Measurements from ENCODE around the gene SARNP.
A peak's percentile ranks its signal among the peaks of the same experiment; 100 is the strongest.

Gene SARNP

GRCh38 chr12:55728186-55728938 lies 89.2 kb downstream of the SARNP start:
- TF ChIP-seq YY1 (IDR thresholded peaks at IDR 0.05; ENCODE audit: low read depth) (peak; percentile 85), TEAD4 (IDR thresholded peaks at IDR 0.05) (no peak), FOXM1 (IDR thresholded peaks at IDR 0.05; ENCODE audit: borderline replicate concordance, low read depth) (no peak), EGR1 (IDR thresholded peaks at IDR 0.05) (peak; percentile 38; the same call in 1 of the 2 replicates), NFIC (IDR thresholded peaks at IDR 0.05) (no peak), CEBPB (IDR thresholded peaks at IDR 0.05) (0 out of 2 replicates have a peak, but pooled peaks have one; percentile 20), MAX (IDR thresholded peaks at IDR 0.05) (peak; percentile 49; the same call in 1 of the 2 replicates), CREB1 (IDR thresholded peaks at IDR 0.05; ENCODE audit: low read depth) (no peak), TCF12 (IDR thresholded peaks at IDR 0.05; ENCODE audit: low read depth) (peak; percentile 11; the same call in 1 of the 2 replicates), RAD21 (IDR thresholded peaks at IDR 0.05; ENCODE audit: low read depth) (no peak), TAF1 (IDR thresholded peaks at IDR 0.05; ENCODE audit: low read depth) (no peak), ZBTB7A (IDR thresholded peaks at IDR 0.05; ENCODE audit: low read depth) (peak; percentile 94)

GRCh38 chr12:55727643-55728185 lies 89.8 kb downstream of the SARNP start:
- no peak for TF ChIP-seq EP300 (IDR thresholded peaks at IDR 0.05; ENCODE audit: borderline replicate concordance)
- TF ChIP-seq RAD21 (IDR thresholded peaks at IDR 0.05; ENCODE audit: low read depth), result no peak
- TF ChIP-seq CREB1 (IDR thresholded peaks at IDR 0.05; ENCODE audit: low read depth), result no peak
- no peak for TF ChIP-seq REST (IDR thresholded peaks at IDR 0.05; ENCODE audit: low read depth)
- TF ChIP-seq USF1 (IDR thresholded peaks at IDR 0.05), result no peak
- no peak for TF ChIP-seq EGR1 (IDR thresholded peaks at IDR 0.05)
- no peak for TF ChIP-seq TAF1 (IDR thresholded peaks at IDR 0.05; ENCODE audit: low read depth)
- TF ChIP-seq TEAD4 (IDR thresholded peaks at IDR 0.05), result no peak
- no peak for TF ChIP-seq YY1 (IDR thresholded peaks at IDR 0.05; ENCODE audit: low read depth)
- TF ChIP-seq TCF12 (IDR thresholded peaks at IDR 0.05; ENCODE audit: low read depth), result no peak
- no peak for TF ChIP-seq CEBPB (IDR thresholded peaks at IDR 0.05)
- TF ChIP-seq MAX (IDR thresholded peaks at IDR 0.05), result no peak
- no peak for TF ChIP-seq ZBTB7A (IDR thresholded peaks at IDR 0.05; ENCODE audit: low read depth)
- no peak for TF ChIP-seq FOXM1 (IDR thresholded peaks at IDR 0.05; ENCODE audit: borderline replicate concordance, low read depth)

- TF ChIP-seq NFIC (IDR thresholded peaks at IDR 0.05) (no peak), MAX (IDR thresholded peaks at IDR 0.05) (no peak), EGR1 (IDR thresholded peaks at IDR 0.05) (no peak), CEBPB (IDR thresholded peaks at IDR 0.05) (no peak), ZBTB7A (IDR thresholded peaks at IDR 0.05; ENCODE audit: low read depth) (no peak), EP300 (IDR thresholded peaks at IDR 0.05; ENCODE audit: borderline replicate concordance) (no peak), USF1 (IDR thresholded peaks at IDR 0.05) (no peak), CREB1 (IDR thresholded peaks at IDR 0.05; ENCODE audit: low read depth) (no peak), TAF1 (IDR thresholded peaks at IDR 0.05; ENCODE audit: low read depth) (no peak), TEAD4 (IDR thresholded peaks at IDR 0.05) (no peak), RAD21 (IDR thresholded peaks at IDR 0.05; ENCODE audit: low read depth) (no peak), TCF12 (IDR thresholded peaks at IDR 0.05; ENCODE audit: low read depth) (no peak), YY1 (IDR thresholded peaks at IDR 0.05; ENCODE audit: low read depth) (no peak)
These were observed 90.6 kb downstream of the SARNP start for GRCh38 chr12:55726971-55727370.

GRCh38 chr12:55725556-55725955 lies 92.0 kb downstream of the SARNP start:
- TF ChIP-seq REST (IDR thresholded peaks at IDR 0.05; ENCODE audit: low read depth) (no peak), ZBTB7A (IDR thresholded peaks at IDR 0.05; ENCODE audit: low read depth) (no peak), FOXM1 (IDR thresholded peaks at IDR 0.05; ENCODE audit: borderline replicate concordance, low read depth) (no peak), USF1 (IDR thresholded peaks at IDR 0.05) (no peak), NFIC (IDR thresholded peaks at IDR 0.05) (no peak), YY1 (IDR thresholded peaks at IDR 0.05; ENCODE audit: low read depth) (no peak), MAX (IDR thresholded peaks at IDR 0.05) (no peak), EGR1 (IDR thresholded peaks at IDR 0.05) (no peak), TAF1 (IDR thresholded peaks at IDR 0.05; ENCODE audit: low read depth) (no peak), RAD21 (IDR thresholded peaks at IDR 0.05; ENCODE audit: low read depth) (no peak), TCF12 (IDR thresholded peaks at IDR 0.05; ENCODE audit: low read depth) (no peak), TEAD4 (IDR thresholded peaks at IDR 0.05) (no peak), EP300 (IDR thresholded peaks at IDR 0.05; ENCODE audit: borderline replicate concordance) (no peak), CEBPB (IDR thresholded peaks at IDR 0.05) (no peak)

All from Ishikawa (cell line).